K562 (cell line): Measurements from ENCODE around the gene MS4A6E.

ENCODE experiments used
- ZNF217 ChIP-seq: sonication (generic); formaldehyde crosslinking; IDR thresholded peaks from 2 replicates; pipeline ENCODE4 v1.8.0; 2022; ENCODE audit warnings: mild to moderate bottlenecking, missing genetic modification reagents
- ZNF384 ChIP-seq: IDR thresholded peaks from 2 replicates; pipeline ENCODE4 v1.6.1; 2012; ENCODE audit warnings: low read depth, low read length, improper control_type of control experiment

DNA sequence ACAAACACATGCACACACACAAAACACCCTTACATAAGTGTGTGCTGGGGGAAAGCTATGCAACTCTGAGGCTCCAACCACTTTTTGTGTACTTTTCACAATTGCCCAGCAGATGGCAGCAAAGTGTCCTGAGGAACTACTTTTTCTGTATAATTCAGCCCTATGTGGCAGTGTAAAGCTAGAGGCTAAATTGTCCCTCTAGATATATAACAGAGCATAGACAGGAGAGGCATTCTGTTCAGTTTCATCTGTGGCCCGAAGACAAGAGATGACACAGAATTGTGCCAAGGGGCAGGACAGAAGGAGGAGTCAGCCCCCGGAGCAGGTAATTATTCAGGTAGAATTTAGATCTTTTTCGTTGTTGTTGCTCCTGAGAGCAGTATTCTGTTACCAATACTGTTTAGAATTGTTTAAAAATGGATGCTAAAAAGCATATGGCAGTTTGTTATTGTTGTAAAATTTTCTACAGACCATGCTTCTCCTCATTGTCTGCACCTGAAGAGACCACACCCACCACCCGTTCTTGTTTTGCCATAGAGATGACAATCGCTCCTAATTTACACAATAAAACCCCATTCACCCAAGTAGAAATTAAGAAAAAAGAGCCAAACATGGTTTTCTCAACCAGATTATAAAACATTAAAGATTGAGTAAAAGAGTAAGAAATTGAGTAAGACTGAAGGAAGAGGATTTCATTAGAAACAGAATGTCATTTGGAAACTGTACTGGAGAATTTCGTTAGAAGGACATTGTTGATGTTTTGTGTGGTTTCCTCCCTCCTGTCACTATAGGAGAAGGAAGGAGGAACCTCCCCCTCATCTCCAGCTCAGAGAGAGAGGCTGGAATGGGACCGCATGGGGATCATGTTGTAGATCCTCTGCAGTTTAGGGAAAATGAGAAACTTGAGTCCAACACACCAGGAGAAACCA lies 36.8 kb downstream of the MS4A6E start:
- TF ChIP-seq ZNF217 (CRISPR knock-in tag) (no peak), ZNF384 (no peak)
